Osteoblast (primary cell): Measurements from ENCODE around the gene MSANTD2. TPM values are rescaled to one million over a fixed set of nuclear protein-coding genes. Genes with fewer than 3 reads are reported as not detected.

ENCODE experiments used
- DNase-seq: peaks from one replicate; pipeline ENCODE4 v3.0.0; 2011; ENCODE audit warnings: low spot score, mixed read lengths; ENCODE audit not compliant: insufficient read length; ENCODE audit errors: missing footprints
- H2AFZ ChIP-seq: 2 replicates; pipeline ENCODE4 v1.6.0; 2011; ENCODE audit warnings: mild to moderate bottlenecking, low read length
- H3K27ac ChIP-seq: 2 replicates; pipeline ENCODE4 v1.5.1; 2011; ENCODE audit warnings: mild to moderate bottlenecking, low read depth, low read length, moderate library complexity
- H3K27me3 ChIP-seq: 2 replicates; pipeline ENCODE4 v1.6.0; 2012; ENCODE audit warnings: mild to moderate bottlenecking, control low read depth, inconsistent platforms, low read length, moderate library complexity; ENCODE audit not compliant: insufficient read depth
- H3K36me3 ChIP-seq: 2 replicates; pipeline ENCODE4 v1.5.1; 2011; ENCODE audit warnings: mild to moderate bottlenecking, low read length, control low read depth, moderate library complexity; ENCODE audit not compliant: insufficient read depth
- H3K4me1 ChIP-seq: 2 replicates; pipeline ENCODE4 v1.5.1; 2011; ENCODE audit warnings: mild to moderate bottlenecking, low read length, control low read depth, moderate library complexity; ENCODE audit not compliant: insufficient read depth
- H3K4me2 ChIP-seq: 2 replicates; pipeline ENCODE4 v1.6.0; 2011; ENCODE audit warnings: mild to moderate bottlenecking, low read length; ENCODE audit not compliant: insufficient read depth
- H3K4me3 ChIP-seq: fragments of 200-600 bp; sonication (generic); 3 replicates; pipeline ENCODE4 v1.5.1; 2012; ENCODE audit warnings: mild to moderate bottlenecking, low read length, inconsistent platforms; ENCODE audit not compliant: insufficient read depth
- H3K79me2 ChIP-seq: 2 replicates; pipeline ENCODE4 v1.6.0; 2012; ENCODE audit warnings: mild to moderate bottlenecking, low read length, control low read depth, inconsistent platforms; ENCODE audit not compliant: insufficient read depth
- H3K9me3 ChIP-seq: 2 replicates; pipeline ENCODE4 v1.5.1; 2011; ENCODE audit warnings: low read depth, low read length, control low read depth
- H4K20me1 ChIP-seq: 2 replicates; pipeline ENCODE4 v1.6.0; 2012; ENCODE audit warnings: mild to moderate bottlenecking, low read length, control low read depth; ENCODE audit not compliant: insufficient read depth
- CTCF ChIP-seq: IDR thresholded peaks from 2 replicates; pipeline ENCODE4 v1.5.1; 2011; ENCODE audit warnings: mild to moderate bottlenecking, low read depth, low read length, moderate library complexity; ENCODE audit errors: extremely low read depth
- total RNA-seq: library from RNA; depleted of rRNA; stranded (reverse); fragments of >200 nt; gene quantifications from 2 replicates; pipeline ENCODE4 v1.2.3, GENCODE V29; 2012

MSANTD2 gene
- total RNA-seq, 1 donor: 10.9 TPM

GRCh38 chr11:124756753-124757227 lies 43.4 kb downstream of the MSANTD2 start:
- no peak for TF ChIP-seq CTCF
- H3K4me3 ChIP-seq: no peak overlapping the region
- H3K27me3 ChIP-seq: peaks cover 73% of the 10 kb centered on the region
- H2AFZ ChIP-seq: no peak overlapping the region
- H3K4me1 ChIP-seq: peaks cover 6% of the 10 kb centered on the region
- H3K27ac ChIP-seq: no peak overlapping the region
- H4K20me1 ChIP-seq: no peaks in the 10 kb centered on the region
- H3K9me3 ChIP-seq: no peaks in the 10 kb centered on the region
- H3K36me3 ChIP-seq: no peaks in the 10 kb centered on the region
- H3K79me2 ChIP-seq: no peaks in the 10 kb centered on the region
- H3K4me2 ChIP-seq: no peak overlapping the region
- peak; percentile 68 for DNase-seq

GRCh38 chr11:124756033-124756752 lies 44.0 kb downstream of the MSANTD2 start:
- no peak overlapping the region for H3K4me2 ChIP-seq

GRCh38 chr11:124754710-124755109 lies 45.5 kb downstream of the MSANTD2 start:
- no peak overlapping the region for H3K27ac ChIP-seq
- H4K20me1 ChIP-seq: no peaks in the 10 kb centered on the region
- no peak overlapping the region for H2AFZ ChIP-seq
- no peaks in the 10 kb centered on the region for H3K79me2 ChIP-seq
- no peaks in the 10 kb centered on the region for H3K36me3 ChIP-seq
- H3K27me3 ChIP-seq: peaks cover 59% of the 10 kb centered on the region
- DNase-seq: no peak
- TF ChIP-seq CTCF: no peak
- peaks cover 6% of the 10 kb centered on the region for H3K4me1 ChIP-seq
- no peak overlapping the region for H3K4me2 ChIP-seq
- H3K9me3 ChIP-seq: no peaks in the 10 kb centered on the region
- H3K4me3 ChIP-seq: no peak overlapping the region

More at GRCh38 chr11:124756033-124756752, 44.0 kb downstream of the MSANTD2 start:
- Histone ChIP-seq H3K36me3 (no peaks in the 10 kb centered on the region), H3K27ac (no peak overlapping the region), H4K20me1 (no peaks in the 10 kb centered on the region), H3K4me3 (no peak overlapping the region), H3K79me2 (no peaks in the 10 kb centered on the region), H2AFZ (no peak overlapping the region), H3K9me3 (no peaks in the 10 kb centered on the region), H3K27me3 (peaks cover 71% of the 10 kb centered on the region), H3K4me1 (peaks cover 6% of the 10 kb centered on the region)
- TF ChIP-seq CTCF: no peak
- DNase-seq: peak; percentile 74

- H3K27ac ChIP-seq: no peak overlapping the region
- H3K4me1 ChIP-seq: peaks cover 6% of the 10 kb centered on the region
- H3K79me2 ChIP-seq: no peaks in the 10 kb centered on the region
- H3K4me3 ChIP-seq: no peak overlapping the region
- peaks cover 55% of the 10 kb centered on the region for H3K27me3 ChIP-seq
- no peaks in the 10 kb centered on the region for H3K36me3 ChIP-seq
- TF ChIP-seq CTCF: no peak
- no peak for DNase-seq
- H3K4me2 ChIP-seq: no peak overlapping the region
- H2AFZ ChIP-seq: peak overlapping the region; percentile 41
- no peaks in the 10 kb centered on the region for H3K9me3 ChIP-seq
- no peaks in the 10 kb centered on the region for H4K20me1 ChIP-seq
These were observed 45.9 kb downstream of the MSANTD2 start for GRCh38 chr11:124754309-124754708.
